ENCODE results near the gene DRG1.
"Not testable (repeated sequence)": the region's sequence is repeated elsewhere in the genome, so short reads cannot be mapped to it uniquely, and the experiment has no call there.

Gene DRG1

DNA sequence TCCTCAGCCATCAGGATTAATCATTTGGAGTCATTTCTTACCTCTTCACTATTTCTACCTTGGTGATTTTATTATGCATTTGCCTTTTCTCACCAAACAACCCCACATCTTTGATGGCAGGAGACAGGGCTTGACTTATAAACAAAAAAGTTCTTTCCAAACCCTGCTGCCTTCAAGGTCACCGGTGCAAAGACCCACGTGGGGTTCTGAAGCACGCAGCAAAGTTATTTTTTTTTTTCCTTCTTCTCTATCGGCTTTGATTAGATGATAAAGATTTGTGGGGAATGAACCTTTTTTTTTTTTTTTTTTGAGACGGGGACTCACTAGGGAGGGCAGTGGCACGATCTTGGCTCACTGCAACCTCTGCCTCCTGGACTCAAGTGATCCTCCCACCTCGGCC lies 44.1 kb downstream of the DRG1 start:
- no peak for DNase-seq

DNA sequence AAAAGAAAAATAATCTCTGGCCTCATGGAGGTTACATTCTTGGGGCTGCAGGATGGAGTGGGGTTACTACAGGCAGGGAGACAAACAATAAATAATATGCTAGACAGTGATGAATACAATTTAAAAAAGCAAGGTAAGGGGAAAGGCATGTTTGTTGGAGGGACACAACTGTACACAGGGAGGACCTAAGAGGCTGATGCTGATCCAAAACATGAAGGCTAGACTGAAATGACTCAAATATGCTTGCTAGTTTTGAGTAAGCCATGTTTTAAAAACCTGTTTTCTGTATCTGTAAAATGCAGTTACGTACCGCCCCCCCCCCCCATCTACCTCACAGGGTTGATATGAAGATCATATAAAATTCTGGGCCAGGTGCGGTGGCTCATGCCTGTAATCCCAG lies 46.2 kb downstream of the DRG1 start:
- no peak for DNase-seq

GRCh38 chr22:31446208-31446607 lies 46.8 kb downstream of the DRG1 start:
- no peak for DNase-seq

GRCh38 chr22:31446767-31447166 lies 47.4 kb downstream of the DRG1 start:
- no peak for DNase-seq

GRCh38 chr22:31447337-31447736 lies 47.9 kb downstream of the DRG1 start:
- DNase-seq = no peak

GRCh38 chr22:31448382-31448781 lies 49.0 kb downstream of the DRG1 start:
- DNase-seq = no peak

- no peak for DNase-seq
Measured at GRCh38 chr22:31449506-31449905, 50.1 kb downstream of the DRG1 start.

GRCh38 chr22:31451709-31452571 lies 52.5 kb downstream of the DRG1 start:
- peak; percentile 49 for DNase-seq

DNA sequence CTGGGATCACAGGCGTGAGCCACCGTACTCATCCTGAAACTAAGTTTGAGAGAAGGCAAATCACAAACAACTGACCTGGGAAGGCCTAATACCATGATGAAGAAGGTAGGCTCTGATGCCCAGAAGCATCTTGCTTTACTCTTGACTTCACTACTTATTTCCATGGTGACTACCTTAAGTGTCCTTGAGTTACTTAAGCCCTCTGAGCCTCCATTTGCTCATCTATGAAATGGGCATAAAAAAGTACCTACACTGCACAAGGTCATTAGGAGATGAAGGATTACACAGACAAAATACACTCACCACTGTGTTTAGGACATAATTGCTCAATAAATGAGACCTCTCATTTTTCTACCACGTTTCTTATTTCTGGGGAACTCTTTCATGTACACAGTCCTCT lies 62.3 kb downstream of the DRG1 start:
- no peak for DNase-seq

- no peak for DNase-seq
Measured at GRCh38 chr22:31465307-31465706, 65.9 kb downstream of the DRG1 start.

DNA sequence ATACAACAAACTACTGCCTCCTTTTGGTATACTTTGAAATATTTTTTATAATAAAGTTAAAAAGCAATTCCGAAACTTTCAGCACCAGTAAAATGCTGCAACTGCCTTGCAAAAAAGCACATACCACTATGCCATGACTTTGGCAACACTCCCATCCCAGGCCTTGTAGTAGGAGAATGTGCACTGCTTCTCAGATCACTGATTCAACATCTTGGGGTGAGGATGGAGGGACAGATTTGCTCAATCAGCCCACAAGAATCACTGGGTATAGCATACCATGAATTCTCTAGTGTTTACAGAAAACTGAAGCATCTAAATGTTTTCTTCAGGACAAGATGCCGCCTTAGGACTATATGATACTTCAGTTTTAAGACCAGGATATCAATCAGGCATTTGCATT lies 75.3 kb downstream of the DRG1 start:
- no peak for DNase-seq

DNA sequence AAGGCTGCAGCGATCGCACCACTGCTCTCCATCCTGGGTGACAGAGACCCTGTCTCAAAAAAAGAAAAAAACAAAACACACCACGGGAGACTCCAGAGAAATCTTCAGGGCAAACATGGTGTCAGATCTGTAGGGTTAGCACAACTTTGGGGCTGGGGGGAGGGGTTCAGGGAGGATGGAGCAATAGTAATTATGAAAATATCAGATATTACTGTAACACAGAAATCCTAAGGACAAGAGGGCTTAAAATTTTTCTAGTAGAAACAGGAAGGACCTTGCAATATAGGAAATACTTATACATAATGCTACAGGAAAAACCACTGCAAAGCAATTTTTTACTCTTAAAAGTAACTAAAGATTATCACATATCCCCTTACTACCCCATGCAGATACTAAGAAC lies 76.4 kb downstream of the DRG1 start:
- DNase-seq = no peak

- DNase-seq = no peak
Measured at GRCh38 chr22:31477329-31477728, 77.9 kb downstream of the DRG1 start.

- DNase-seq = no peak
Measured at GRCh38 chr22:31481129-31481528, 81.7 kb downstream of the DRG1 start.

GRCh38 chr22:31482470-31482869 lies 83.1 kb downstream of the DRG1 start:
- DNase-seq = not testable (repeated sequence)
